ENCODE data around the gene FOXJ1. TPM values are rescaled to one million over a fixed set of nuclear protein-coding genes. Genes with fewer than 3 reads are reported as not detected.

Gene FOXJ1
- total RNA-seq, 4 donors from 2014 or later: 1.1 to 6.5 (median 5.7) TPM

GRCh38 chr17:76142039-76142584, 1.1 kb upstream of the FOXJ1 start:
- TF ChIP-seq CTCF (IDR thresholded peaks at IDR 0.05) (no peak), POLR2A (IDR thresholded peaks at IDR 0.05) (no peak)
- no peak overlapping the region for H3K4me3 ChIP-seq (replicated peaks in 1 of 3)
- intact Hi-C loops (cut with DNase I): no loop called here
- peaks cover 33 to 52% of the 10 kb centered on the region in 2 donors for H3K4me1 ChIP-seq
- no peaks in the 10 kb centered on the region for H3K9me3 ChIP-seq
- no peak for DNase-seq
- H3K27ac ChIP-seq: no peak overlapping the region
- no peaks in the 10 kb centered on the region for H3K36me3 ChIP-seq
- no peaks in the 10 kb centered on the region for H3K27me3 ChIP-seq
- WGBS, 2 donors: 62 to 63% methylated on average over 10 of the region's 10 CpGs

GRCh38 chr17:76140661-76141211, 309 bp downstream of the FOXJ1 start:
- Histone ChIP-seq H3K4me1 (peaks cover 33 to 46% of the 10 kb centered on the region in 2 donors), H3K36me3 (no peaks in the 10 kb centered on the region), H3K4me3 (replicated peaks in 1 of 3) (peak overlapping the region in 2 of 3 donors; percentile 25 to 38), H3K9me3 (no peaks in the 10 kb centered on the region), H3K27me3 (no peaks in the 10 kb centered on the region), H3K27ac (no peak overlapping the region)
- intact Hi-C loops (cut with DNase I): no loop called here
- 11 to 18% methylated on average over 20 to 21 of the region's 24 CpGs for WGBS, 2 donors
- TF ChIP-seq POLR2A (IDR thresholded peaks at IDR 0.05): no peak
- TF ChIP-seq CTCF (IDR thresholded peaks at IDR 0.05): no peak
- no peak for DNase-seq

GRCh38 chr17:76139801-76140660, 1.0 kb downstream of the FOXJ1 start:
- intact Hi-C loops (cut with DNase I): no loop called here
- peaks cover 33 to 45% of the 10 kb centered on the region in 2 donors for H3K4me1 ChIP-seq
- DNase-seq: peak; percentile 63 to 69

DNA sequence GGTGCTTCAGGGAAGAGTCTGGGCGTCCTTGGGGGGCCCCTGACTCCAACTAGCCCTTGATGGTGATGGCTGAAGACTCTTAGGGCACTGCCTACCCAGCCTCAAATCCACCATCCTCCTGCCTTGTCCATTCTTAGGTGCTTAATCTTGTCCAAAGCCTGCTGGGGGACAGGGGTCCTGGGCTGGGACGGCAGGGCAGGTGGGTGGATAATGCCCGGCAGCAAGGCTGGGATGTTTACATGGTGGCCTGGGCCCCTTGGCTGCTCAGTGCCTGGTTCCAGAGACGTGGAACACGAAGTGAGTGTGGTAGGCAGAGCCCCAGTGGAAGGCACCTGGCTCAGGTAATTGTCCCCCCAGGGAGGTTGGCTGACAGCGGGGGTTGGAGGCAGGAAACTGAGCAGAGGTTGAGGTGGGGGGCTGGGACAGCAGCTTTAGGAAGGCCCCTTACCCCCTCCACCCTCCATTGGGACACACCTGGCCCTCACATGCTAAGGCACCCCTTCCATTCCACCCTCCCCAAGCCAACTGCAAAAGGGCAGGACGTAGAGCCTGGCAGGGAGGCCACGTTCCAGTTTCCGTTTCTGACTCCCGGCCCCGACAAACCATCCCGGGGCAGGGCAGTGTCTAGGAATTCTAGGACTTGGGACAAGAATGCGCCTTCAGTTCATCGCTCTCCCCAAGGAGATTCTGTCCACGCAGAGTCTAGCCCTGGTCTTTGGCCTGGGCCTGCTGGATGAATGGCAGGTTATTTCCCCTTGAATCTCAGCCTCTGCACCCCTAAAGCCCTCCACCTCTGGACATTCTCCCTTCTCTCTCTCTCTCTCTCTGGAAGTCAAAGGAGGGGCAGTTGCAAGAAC, 1.9 kb downstream of the FOXJ1 start:
- no peaks in the 10 kb centered on the region for H3K36me3 ChIP-seq
- no peaks in the 10 kb centered on the region for H3K27me3 ChIP-seq
- WGBS, 2 donors: 52 to 57% methylated on average over 13 to 15 of the region's 15 CpGs
- H3K4me1 ChIP-seq: peaks cover 33 to 45% of the 10 kb centered on the region in 2 donors
- DNase-seq: no peak
- H3K4me3 ChIP-seq (replicated peaks in 1 of 3): no peak overlapping the region
- H3K27ac ChIP-seq: peak overlapping the region; percentile 34 to 68 (median 60)
- no peak for TF ChIP-seq CTCF (IDR thresholded peaks at IDR 0.05)
- TF ChIP-seq POLR2A (IDR thresholded peaks at IDR 0.05): no peak
- no peaks in the 10 kb centered on the region for H3K9me3 ChIP-seq
- intact Hi-C loops (cut with DNase I): no loop called here

More at GRCh38 chr17:76139801-76140660, 1.0 kb downstream of the FOXJ1 start:
- Histone ChIP-seq H3K36me3 (no peaks in the 10 kb centered on the region), H3K27ac (no peak overlapping the region), H3K9me3 (no peaks in the 10 kb centered on the region), H3K4me3 (replicated peaks in 1 of 3) (peak overlapping the region in 1 of 3 donors; percentile 14), H3K27me3 (no peaks in the 10 kb centered on the region)
- 39 to 42% methylated on average over 5 to 30 of the region's 78 CpGs for WGBS, 2 donors
- TF ChIP-seq POLR2A (IDR thresholded peaks at IDR 0.05): peak in 1 of 2 donors; percentile 49
- TF ChIP-seq CTCF (IDR thresholded peaks at IDR 0.05): peak in 1 of 6 experiments; percentile 5

Data from thyroid gland (tissue), 4 donors.